ENCODE results near the gene SGMS2.
"Not testable (repeated sequence)": the region's sequence is repeated elsewhere in the genome, so short reads cannot be mapped to it uniquely, and the experiment has no call there.

The SGMS2 gene

DNA sequence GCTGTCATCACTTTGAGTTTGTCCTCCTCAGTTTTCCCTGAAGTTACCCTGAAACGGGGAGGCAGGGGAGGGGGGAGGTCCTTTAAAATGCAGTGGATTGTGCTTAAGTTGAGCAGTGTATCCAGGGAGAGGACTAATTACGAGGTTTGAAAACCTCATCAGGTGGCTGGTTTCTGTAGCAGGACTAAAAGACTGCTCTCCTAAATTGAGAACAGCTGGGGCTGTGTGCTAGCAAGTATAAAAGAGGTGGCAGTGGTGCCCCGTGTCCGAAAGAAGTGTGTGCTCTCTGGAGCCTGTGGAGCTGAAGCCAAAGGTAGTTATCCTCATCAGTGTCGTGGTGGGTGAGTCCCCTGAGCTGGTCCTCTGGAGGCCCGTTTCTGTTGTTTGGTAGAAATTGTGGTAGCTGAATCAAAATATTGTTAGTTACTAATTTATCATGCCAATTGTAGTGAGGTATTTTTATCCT is 69.4 kb downstream of the SGMS2 start:
- H3K4me3 ChIP-seq (ENCODE audit: low read depth, low read length), result no peak overlapping the region

DNA sequence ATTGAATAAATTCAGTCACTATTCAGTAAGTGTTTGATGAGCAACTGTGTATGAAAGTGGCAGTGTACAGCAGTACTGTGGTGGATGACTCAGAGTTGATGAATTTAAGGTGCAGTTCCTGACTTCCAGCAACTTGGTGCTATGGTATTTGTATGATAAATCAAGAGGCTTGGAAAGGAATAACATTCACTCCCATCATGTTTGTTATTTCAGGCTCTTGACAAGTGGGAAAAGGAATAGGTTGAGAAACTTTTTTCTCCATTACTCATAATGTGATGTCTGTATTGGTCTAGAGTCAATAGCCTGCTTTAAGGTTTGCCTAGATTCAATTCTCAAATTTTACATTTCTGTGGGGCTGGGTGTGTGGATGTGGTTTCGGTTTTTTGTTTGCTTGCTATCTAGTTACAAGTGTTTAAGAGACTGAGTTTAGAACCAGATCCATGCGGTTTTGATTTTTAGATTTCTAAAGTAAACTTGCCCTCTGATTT is 71.5 kb downstream of the SGMS2 start:
- no peak overlapping the region for H3K27ac ChIP-seq (ENCODE audit: low read depth, low read length)
- H3K9ac ChIP-seq (ENCODE audit: low read depth, low read length), result no peak overlapping the region
- H3K4me1 ChIP-seq (ENCODE audit: control insufficient read depth, insufficient read depth, low read length), result peaks cover 8% of the 10 kb centered on the region
- no peaks in the 10 kb centered on the region for H3K27me3 ChIP-seq (ENCODE audit: control insufficient read depth, insufficient read depth, low read length)
- no peak overlapping the region for H3K4me3 ChIP-seq (ENCODE audit: low read depth, low read length)
- no peaks in the 10 kb centered on the region for H3K36me3 ChIP-seq (ENCODE audit: control insufficient read depth, insufficient read depth, low read length)
- H3K9me3 ChIP-seq (ENCODE audit: control insufficient read depth, insufficient read depth, low read length), result peaks cover 13% of the 10 kb centered on the region; the same call in 1 of the 2 replicates

More for the DNA sequence above, 69.4 kb downstream of the SGMS2 start:
- Histone ChIP-seq H3K9ac (ENCODE audit: low read depth, low read length) (no peak overlapping the region), H3K9me3 (ENCODE audit: control insufficient read depth, insufficient read depth, low read length) (peaks cover 23% of the 10 kb centered on the region), H3K4me1 (ENCODE audit: control insufficient read depth, insufficient read depth, low read length) (peaks cover 15% of the 10 kb centered on the region), H3K36me3 (ENCODE audit: control insufficient read depth, insufficient read depth, low read length) (no peaks in the 10 kb centered on the region), H3K27me3 (ENCODE audit: control insufficient read depth, insufficient read depth, low read length) (no peaks in the 10 kb centered on the region), H3K27ac (ENCODE audit: low read depth, low read length) (no peak overlapping the region)

DNA sequence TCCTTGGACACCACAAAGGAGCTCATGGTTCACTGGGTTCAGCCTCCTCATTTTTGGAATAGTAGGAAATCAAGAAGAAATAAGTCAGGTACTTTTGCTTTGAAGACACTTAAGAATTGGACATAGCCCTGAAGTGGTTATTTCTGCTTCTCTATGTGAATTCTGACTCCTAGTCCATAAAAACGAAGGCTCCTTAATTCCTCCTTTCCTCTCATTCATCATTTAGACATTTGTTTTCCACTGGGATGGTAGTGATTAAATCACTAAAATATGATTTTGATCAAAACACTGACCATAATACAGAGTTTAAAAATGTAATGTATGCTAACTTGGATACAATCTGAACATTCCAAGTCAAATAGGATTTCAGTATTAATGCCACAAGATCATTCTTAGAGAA is 71.9 kb downstream of the SGMS2 start:
- no peak overlapping the region for H3K9ac ChIP-seq (ENCODE audit: low read depth, low read length)
- no peaks in the 10 kb centered on the region for H3K27me3 ChIP-seq (ENCODE audit: control insufficient read depth, insufficient read depth, low read length)
- H3K4me3 ChIP-seq (ENCODE audit: low read depth, low read length), result no peak overlapping the region
- peaks cover 9% of the 10 kb centered on the region; the same call in 1 of the 2 replicates for H3K9me3 ChIP-seq (ENCODE audit: control insufficient read depth, insufficient read depth, low read length)
- no peaks in the 10 kb centered on the region for H3K36me3 ChIP-seq (ENCODE audit: control insufficient read depth, insufficient read depth, low read length)
- H3K27ac ChIP-seq (ENCODE audit: low read depth, low read length), result no peak overlapping the region
- H3K4me1 ChIP-seq (ENCODE audit: control insufficient read depth, insufficient read depth, low read length), result 0 out of 2 replicates have a peak, but pooled peaks cover 4% of the 10 kb centered on the region

DNA sequence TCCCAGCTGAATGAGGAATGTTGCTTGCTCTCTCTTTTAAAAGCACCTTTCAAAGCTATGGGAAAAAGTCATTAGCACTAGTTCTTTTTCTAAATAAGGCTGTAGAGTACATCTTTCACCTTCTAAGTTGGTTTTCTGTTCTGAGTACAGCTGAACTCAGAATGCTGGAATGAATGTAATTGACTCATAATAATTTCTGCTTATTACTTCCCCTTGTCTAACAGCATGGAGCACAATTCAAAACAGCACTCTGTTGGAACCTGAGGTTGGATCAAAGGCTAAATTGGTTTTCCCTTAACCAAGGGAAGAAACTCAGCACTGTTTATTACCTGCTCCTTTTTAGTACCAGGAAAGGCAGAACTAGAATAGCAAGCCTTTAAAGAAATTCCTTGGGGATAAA is 73.1 kb downstream of the SGMS2 start:
- H3K4me1 ChIP-seq (ENCODE audit: control insufficient read depth, insufficient read depth, low read length), result 0 out of 2 replicates have a peak, but pooled peaks cover 4% of the 10 kb centered on the region
- no peak overlapping the region for H3K9ac ChIP-seq (ENCODE audit: low read depth, low read length)
- H3K27me3 ChIP-seq (ENCODE audit: control insufficient read depth, insufficient read depth, low read length), result no peaks in the 10 kb centered on the region
- H3K9me3 ChIP-seq (ENCODE audit: control insufficient read depth, insufficient read depth, low read length), result no peaks in the 10 kb centered on the region
- no peaks in the 10 kb centered on the region for H3K36me3 ChIP-seq (ENCODE audit: control insufficient read depth, insufficient read depth, low read length)
- no peak overlapping the region for H3K4me3 ChIP-seq (ENCODE audit: low read depth, low read length)
- H3K27ac ChIP-seq (ENCODE audit: low read depth, low read length), result no peak overlapping the region

DNA sequence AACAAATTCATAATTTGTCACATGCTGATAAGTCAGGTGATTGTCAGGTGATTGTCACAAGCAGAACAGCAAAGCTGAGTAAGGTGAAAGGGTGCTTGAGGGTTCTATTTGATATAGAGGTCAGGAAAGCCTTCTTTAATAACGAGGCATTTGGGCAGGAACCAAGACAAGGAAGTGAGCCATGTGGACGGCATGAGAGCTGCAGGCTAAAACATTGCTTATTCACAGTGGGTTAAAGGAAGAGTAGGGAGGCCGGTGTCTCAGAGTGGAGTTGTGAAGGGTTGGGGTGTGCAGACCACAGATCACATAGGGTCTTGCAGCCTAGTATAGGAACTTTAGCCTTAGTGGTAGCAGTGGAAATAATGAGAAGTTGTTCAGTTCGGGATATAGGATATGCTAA is 75.3 kb downstream of the SGMS2 start:
- no peaks in the 10 kb centered on the region for H3K27me3 ChIP-seq (ENCODE audit: control insufficient read depth, insufficient read depth, low read length)
- peaks cover 7% of the 10 kb centered on the region; the same call in 1 of the 2 replicates for H3K9me3 ChIP-seq (ENCODE audit: control insufficient read depth, insufficient read depth, low read length)
- 0 out of 2 replicates have a peak, but pooled peaks cover 3% of the 10 kb centered on the region for H3K36me3 ChIP-seq (ENCODE audit: control insufficient read depth, insufficient read depth, low read length)
- H3K27ac ChIP-seq (ENCODE audit: low read depth, low read length), result no peak overlapping the region
- H3K9ac ChIP-seq (ENCODE audit: low read depth, low read length), result no peak overlapping the region
- H3K4me1 ChIP-seq (ENCODE audit: control insufficient read depth, insufficient read depth, low read length), result no peaks in the 10 kb centered on the region
- H3K4me3 ChIP-seq (ENCODE audit: low read depth, low read length), result no peak overlapping the region

DNA sequence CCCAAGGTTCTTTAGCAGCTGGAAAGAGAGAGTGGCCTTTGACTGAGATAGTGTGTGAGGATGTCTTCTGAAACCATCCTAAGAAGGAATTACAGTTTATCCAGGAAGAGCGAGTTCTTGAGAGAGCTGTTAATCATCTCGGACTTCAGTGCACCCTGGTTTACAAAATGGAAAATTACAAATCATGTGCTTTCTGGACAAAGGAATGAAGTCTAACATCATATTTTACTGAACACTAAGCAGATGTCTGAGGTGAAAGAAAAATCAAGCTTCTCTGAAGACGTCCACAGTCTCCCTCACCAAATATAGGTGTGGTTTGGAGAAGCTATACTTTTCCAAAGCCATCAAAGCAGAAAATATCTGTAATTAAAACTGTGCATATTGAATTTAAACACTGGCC is 75.8 kb downstream of the SGMS2 start:
- no peak overlapping the region for H3K9ac ChIP-seq (ENCODE audit: low read depth, low read length)
- H3K4me3 ChIP-seq (ENCODE audit: low read depth, low read length), result no peak overlapping the region
- H3K36me3 ChIP-seq (ENCODE audit: control insufficient read depth, insufficient read depth, low read length), result 0 out of 2 replicates have a peak, but pooled peaks cover 3% of the 10 kb centered on the region
- no peaks in the 10 kb centered on the region for H3K27me3 ChIP-seq (ENCODE audit: control insufficient read depth, insufficient read depth, low read length)
- peaks cover 7% of the 10 kb centered on the region; the same call in 1 of the 2 replicates for H3K9me3 ChIP-seq (ENCODE audit: control insufficient read depth, insufficient read depth, low read length)
- H3K27ac ChIP-seq (ENCODE audit: low read depth, low read length), result no peak overlapping the region
- 0 out of 2 replicates have a peak, but pooled peaks cover 2% of the 10 kb centered on the region for H3K4me1 ChIP-seq (ENCODE audit: control insufficient read depth, insufficient read depth, low read length)

DNA sequence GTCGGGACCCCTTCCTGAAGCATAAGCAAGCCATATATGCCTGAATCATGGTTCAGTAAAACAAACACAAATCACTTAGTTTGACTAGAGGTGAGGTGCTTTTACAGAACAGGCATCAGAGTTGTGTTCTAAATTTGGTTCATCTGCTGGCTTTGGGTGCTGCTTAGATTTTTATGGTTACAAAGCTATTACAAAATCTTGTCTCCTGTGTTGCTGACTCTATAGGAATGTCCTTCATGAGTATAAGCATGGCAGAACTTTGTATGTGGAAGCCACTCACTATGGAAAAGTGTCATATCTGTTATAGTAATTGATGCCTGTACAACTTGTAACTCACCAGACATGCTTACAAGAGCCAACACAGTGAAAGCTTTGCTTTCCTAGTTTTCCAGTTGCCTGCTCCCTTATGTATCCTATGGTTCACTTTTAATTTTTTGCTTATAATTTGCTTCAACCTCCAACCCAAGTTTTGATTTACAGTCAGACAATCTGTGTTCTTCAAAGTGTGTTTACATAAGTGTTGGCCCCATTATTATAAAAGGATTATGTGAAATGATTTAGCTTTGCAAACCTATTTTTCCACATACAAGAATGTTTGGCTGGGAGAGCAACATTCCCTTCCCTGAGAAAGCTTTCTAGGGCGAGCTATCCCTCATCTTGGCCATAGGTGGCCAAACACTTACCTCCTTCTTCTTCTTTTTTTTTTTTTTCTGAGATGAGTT is 76.6 kb downstream of the SGMS2 start:
- Histone ChIP-seq H3K9ac (ENCODE audit: low read depth, low read length) (no peak overlapping the region), H3K36me3 (ENCODE audit: control insufficient read depth, insufficient read depth, low read length) (0 out of 2 replicates have a peak, but pooled peaks cover 3% of the 10 kb centered on the region), H3K4me1 (ENCODE audit: control insufficient read depth, insufficient read depth, low read length) (0 out of 2 replicates have a peak, but pooled peaks cover 8% of the 10 kb centered on the region), H3K4me3 (ENCODE audit: low read depth, low read length) (no peak overlapping the region), H3K9me3 (ENCODE audit: control insufficient read depth, insufficient read depth, low read length) (peaks cover 7% of the 10 kb centered on the region; the same call in 1 of the 2 replicates), H3K27me3 (ENCODE audit: control insufficient read depth, insufficient read depth, low read length) (no peaks in the 10 kb centered on the region), H3K27ac (ENCODE audit: low read depth, low read length) (no peak overlapping the region)

DNA sequence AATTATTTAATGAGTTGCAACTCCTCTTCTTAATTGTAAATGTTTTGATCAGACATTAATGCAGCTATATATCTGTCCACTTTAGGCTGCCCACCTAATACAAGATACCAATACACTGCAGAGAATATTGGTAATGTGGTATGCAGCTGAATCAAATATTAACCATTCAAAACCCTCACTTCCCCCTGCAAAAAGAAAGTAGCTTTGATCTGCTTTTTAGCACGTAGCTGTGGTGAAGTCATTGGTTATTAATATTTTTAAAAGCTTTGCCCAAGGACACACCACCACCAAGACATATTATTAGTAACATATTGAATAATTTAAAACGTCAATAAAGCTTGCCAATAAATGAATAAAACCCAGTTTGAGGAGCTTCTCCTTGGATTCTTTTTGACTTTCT is 78.0 kb downstream of the SGMS2 start:
- no peak overlapping the region for H3K9ac ChIP-seq (ENCODE audit: low read depth, low read length)

DNA sequence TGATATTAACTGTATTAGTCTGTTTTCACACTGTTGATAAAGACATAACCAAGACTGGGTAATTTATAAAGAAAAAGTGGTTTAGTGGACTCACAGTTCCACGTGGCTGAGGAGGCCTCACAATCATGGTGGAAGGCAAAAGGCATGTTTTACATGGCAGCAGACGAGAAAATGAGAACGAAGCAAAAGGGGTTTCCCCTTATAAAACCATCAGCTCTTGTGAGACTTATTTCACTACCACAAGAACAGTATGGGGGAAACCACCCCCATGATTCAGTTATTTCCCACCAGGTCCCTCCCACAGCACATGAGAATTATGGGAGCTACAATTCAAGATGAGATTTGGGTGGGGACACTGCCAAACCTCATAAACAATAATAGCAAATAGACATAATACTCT is 80.3 kb downstream of the SGMS2 start:
- H3K4me3 ChIP-seq (ENCODE audit: low read depth, low read length); H3K36me3 ChIP-seq (ENCODE audit: control insufficient read depth, insufficient read depth, low read length); H3K27ac ChIP-seq (ENCODE audit: low read depth, low read length); H3K9me3 ChIP-seq (ENCODE audit: control insufficient read depth, insufficient read depth, low read length); H3K9ac ChIP-seq (ENCODE audit: low read depth, low read length); H3K27me3 ChIP-seq (ENCODE audit: control insufficient read depth, insufficient read depth, low read length): not testable (repeated sequence)
- peaks cover 28% of the 10 kb centered on the region for H3K4me1 ChIP-seq (ENCODE audit: control insufficient read depth, insufficient read depth, low read length)

More for the DNA sequence above, 78.0 kb downstream of the SGMS2 start:
- H3K9me3 ChIP-seq (ENCODE audit: control insufficient read depth, insufficient read depth, low read length), result peaks cover 7% of the 10 kb centered on the region; the same call in 1 of the 2 replicates
- peaks cover 19% of the 10 kb centered on the region for H3K4me1 ChIP-seq (ENCODE audit: control insufficient read depth, insufficient read depth, low read length)
- H3K36me3 ChIP-seq (ENCODE audit: control insufficient read depth, insufficient read depth, low read length), result 0 out of 2 replicates have a peak, but pooled peaks cover 3% of the 10 kb centered on the region
- no peak overlapping the region for H3K4me3 ChIP-seq (ENCODE audit: low read depth, low read length)
- no peaks in the 10 kb centered on the region for H3K27me3 ChIP-seq (ENCODE audit: control insufficient read depth, insufficient read depth, low read length)
- no peak overlapping the region for H3K27ac ChIP-seq (ENCODE audit: low read depth, low read length)

DNA sequence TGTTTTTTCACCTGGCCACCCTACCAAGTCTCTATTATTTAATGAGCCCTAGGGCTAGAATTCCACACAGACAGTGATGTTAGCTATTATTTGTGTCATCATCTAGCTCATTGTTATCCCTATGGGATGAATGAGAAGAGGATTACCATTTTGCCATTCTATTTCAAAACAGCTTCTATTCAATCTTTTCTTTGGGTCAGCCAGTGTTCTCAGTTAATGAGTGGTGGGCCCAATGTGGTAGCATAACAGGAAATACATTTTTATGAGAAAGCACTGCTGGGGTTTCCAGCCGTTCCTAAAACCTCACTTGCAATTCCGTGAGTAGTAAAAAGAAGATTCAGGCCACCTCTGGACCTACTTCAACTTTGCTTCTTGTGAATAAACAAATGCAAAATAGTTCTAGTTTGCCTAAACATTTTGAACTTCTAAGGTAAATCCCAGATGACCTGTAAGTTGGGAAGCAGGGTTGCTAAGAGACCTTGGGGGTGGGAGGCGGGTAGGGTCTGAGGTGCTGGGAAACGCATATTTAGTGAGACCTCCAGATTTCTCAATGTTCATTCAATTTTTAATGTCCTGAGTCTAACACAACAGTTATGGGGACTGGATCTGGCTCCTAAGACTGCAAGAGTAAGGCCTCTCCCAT is 81.8 kb downstream of the SGMS2 start:
- Histone ChIP-seq H3K4me1 (ENCODE audit: control insufficient read depth, insufficient read depth, low read length) (peaks cover 33% of the 10 kb centered on the region), H3K36me3 (ENCODE audit: control insufficient read depth, insufficient read depth, low read length) (0 out of 2 replicates have a peak, but pooled peaks cover 3% of the 10 kb centered on the region), H3K4me3 (ENCODE audit: low read depth, low read length) (no peak overlapping the region), H3K9me3 (ENCODE audit: control insufficient read depth, insufficient read depth, low read length) (peaks cover 7% of the 10 kb centered on the region; the same call in 1 of the 2 replicates), H3K9ac (ENCODE audit: low read depth, low read length) (no peak overlapping the region), H3K27me3 (ENCODE audit: control insufficient read depth, insufficient read depth, low read length) (no peaks in the 10 kb centered on the region), H3K27ac (ENCODE audit: low read depth, low read length) (peak overlapping the region; percentile 95)

DNA sequence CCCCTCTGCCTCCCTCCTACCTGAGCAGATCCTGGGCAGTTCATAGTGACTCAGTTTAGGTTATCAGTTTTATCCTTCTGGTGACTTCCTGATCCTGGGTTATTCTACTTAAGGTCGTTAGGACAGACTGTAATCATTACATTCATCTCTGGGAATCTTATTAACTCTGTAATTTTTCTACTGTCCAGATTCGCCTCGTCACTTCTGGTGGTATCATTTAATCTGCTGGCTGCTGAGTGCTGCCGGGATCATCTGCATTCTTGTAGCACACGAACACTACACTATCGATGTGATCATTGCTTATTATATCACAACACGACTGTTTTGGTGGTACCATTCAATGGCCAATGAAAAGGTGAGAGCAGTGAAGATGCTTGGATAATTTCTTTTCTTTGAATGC is 83.6 kb downstream of the SGMS2 start:
- Histone ChIP-seq H3K9ac (ENCODE audit: low read depth, low read length) (no peak overlapping the region), H3K4me1 (ENCODE audit: control insufficient read depth, insufficient read depth, low read length) (peaks cover 39% of the 10 kb centered on the region), H3K27me3 (ENCODE audit: control insufficient read depth, insufficient read depth, low read length) (no peaks in the 10 kb centered on the region), H3K36me3 (ENCODE audit: control insufficient read depth, insufficient read depth, low read length) (0 out of 2 replicates have a peak, but pooled peaks cover 3% of the 10 kb centered on the region), H3K4me3 (ENCODE audit: low read depth, low read length) (no peak overlapping the region), H3K27ac (ENCODE audit: low read depth, low read length) (no peak overlapping the region), H3K9me3 (ENCODE audit: control insufficient read depth, insufficient read depth, low read length) (peaks cover 7% of the 10 kb centered on the region; the same call in 1 of the 2 replicates)

All from HUES48 (cell line).